ENCODE results near the gene DDX55.

- TF ChIP-seq CTCF (conservative IDR thresholded peaks at IDR 0.05; ENCODE audit: low read depth, low read length) (no peak), EZH2phosphoT487 (IDR thresholded peaks at IDR 0.05; ENCODE audit: borderline replicate concordance, low read length) (no peak)
Measured at GRCh38 chr12:123633379-123634141, 31.7 kb downstream of the DDX55 start, which contains the start of the genes EIF2B1 and GTF2H3.

Data from PC-3 (cell line).